OCI-M1 (cell line): ENCODE measurements around the gene CNN2.

ENCODE experiments used
- DNase-seq: peaks from one replicate; lab custom pipeline; 2025; lab: John Stamatoyannopoulos, UW

The CNN2 gene

DNA sequence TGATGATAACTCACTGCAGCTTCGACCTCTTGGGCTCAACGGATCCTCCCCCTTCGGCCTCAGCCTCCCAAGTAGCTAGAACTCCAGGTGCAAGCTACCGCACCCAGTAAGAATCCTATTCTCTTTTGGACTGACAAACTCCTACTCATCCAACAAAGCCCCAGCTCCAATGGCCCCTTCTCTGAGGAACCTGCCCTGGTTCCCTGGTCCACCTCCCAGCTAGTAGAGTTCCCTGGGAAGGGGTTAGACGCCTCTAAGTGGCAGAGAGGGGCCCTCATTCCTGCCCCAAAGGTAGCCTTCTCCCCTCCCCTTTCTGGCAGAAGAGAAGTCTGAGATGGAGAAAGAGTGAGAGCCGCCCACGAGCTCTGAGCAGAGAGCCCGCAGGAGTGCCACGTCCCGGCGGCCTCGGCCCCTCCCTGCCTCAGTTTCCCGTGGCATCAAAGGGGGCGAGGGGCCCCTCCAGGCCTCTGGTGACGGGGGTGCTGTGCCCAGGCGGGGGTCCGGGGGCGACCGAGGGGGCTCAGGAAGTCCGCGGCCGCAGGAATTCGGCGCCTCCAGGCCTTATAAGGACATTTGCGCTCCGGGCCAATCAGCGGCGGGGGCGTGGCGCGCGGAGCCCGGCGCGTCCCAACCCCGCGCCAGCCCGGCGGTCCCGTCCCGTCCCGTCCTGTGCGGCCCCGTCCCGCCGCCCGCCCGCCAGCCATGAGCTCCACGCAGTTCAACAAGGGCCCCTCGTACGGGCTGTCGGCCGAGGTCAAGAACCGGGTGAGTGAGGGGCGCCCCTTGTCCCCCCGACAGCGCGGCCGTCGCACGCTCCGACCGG is at the start of gene CNN2:
CNN2 (plus strand) TSS at position 649 of the 823 bp plus-strand sequence; CDS start at position 703, 54 bp downstream.
- DNase-seq, result peak; percentile 72

DNA sequence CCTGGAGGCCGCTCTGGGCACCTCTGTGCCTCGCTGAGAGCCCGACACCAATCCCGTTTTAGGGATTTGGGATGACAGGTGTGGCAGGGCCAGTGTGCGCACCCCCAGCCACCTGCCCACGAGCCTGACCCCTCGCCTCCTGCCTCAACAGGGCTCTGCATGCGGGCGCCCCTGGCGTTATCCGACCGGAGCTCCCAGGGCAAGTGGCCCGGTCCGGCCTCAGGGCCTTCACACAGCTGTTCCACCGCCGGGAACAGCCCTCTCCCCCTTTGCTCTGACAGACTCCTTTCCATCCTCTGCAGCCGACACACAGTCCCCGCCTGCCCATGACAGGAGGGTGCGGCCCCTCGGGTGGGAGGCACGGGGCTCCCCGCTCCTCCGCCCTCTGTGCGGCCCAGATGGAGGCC is 49.3 kb upstream of the CNN2 start:
- no peak for DNase-seq

DNA sequence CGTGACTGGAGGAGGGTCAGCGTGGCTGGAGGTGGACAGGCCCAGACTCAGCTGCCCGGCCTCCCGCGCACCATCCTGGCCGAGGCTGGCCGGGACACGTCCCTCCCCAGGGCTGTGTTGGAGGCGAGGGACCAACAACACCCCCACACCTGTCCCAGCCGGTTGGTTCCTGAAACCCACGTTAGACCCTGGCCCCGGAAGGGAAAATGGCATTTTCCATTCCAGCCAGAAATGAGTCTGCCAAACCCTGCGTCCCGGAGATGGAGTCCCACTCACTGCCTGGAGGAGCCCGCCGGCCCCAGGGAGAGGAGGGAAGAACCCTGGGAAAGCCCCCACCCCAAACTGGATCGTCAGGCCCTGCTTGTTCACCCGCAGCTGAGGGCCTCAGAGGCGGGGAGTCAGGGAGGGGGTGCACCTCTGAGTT is 47.1 kb upstream of the CNN2 start:
- DNase-seq, result no peak

GRCh38 chr19:980133-980998 is 46.0 kb upstream of the CNN2 start:
- peak; percentile 54 for DNase-seq

- peak; percentile 75 for DNase-seq
Observed at GRCh38 chr19:982567-983170, 43.7 kb upstream of the CNN2 start.

- DNase-seq, result peak; percentile 90
Observed at GRCh38 chr19:984165-984967, 42.0 kb upstream of the CNN2 start, which contains the start of gene WDR18. Gene WDR18, plus strand, starts transcription at chr19:984345. Its CDS starts 9 bp downstream, at chr19:984354.

GRCh38 chr19:986083-986482 is 40.3 kb upstream of the CNN2 start:
- DNase-seq, result no peak

- no peak for DNase-seq
Observed at GRCh38 chr19:988081-988480, 38.3 kb upstream of the CNN2 start.

GRCh38 chr19:988510-988909 is 37.9 kb upstream of the CNN2 start:
- DNase-seq, result no peak

- DNase-seq, result no peak
Observed at GRCh38 chr19:989381-990081, 36.9 kb upstream of the CNN2 start.

DNA sequence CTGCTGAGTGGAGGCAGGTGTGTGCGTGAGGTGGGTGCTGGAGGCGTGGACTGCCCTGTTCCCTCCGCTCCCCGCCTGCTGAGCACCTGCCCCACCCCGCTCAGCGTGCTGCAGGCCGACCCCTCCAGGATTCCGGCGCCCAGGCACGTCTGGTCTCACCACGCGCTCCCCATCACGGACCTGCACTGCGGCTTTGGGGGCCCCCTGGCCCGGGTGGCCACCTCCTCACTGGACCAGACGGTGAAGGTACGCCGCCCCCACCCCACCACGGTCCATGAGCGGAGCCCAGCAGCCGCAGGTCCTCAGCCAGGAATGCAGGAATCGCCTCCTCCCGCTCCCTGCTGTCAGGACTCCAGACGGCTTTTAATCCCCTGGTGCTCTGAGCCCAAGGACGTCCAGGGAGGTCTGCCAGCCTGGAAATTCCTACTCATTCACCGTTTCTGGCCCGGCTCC is 36.3 kb upstream of the CNN2 start:
- DNase-seq, result no peak

DNA sequence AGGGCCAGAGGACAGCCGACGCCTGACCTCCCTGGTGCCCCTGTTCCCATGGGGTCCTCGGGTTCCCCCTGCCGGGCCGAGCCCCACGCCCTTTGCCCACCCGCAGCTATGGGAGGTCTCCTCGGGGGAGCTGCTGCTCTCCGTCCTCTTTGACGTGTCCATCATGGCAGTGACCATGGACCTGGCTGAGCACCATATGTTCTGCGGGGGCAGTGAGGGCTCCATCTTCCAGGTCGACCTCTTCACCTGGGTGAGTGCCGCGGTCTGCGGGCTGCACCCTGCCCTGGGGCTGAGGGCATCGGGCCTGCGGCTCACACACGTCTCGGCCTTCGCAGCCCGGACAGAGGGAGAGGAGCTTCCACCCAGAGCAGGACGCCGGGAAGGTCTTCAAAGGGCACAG is 35.7 kb upstream of the CNN2 start:
- DNase-seq, result no peak

GRCh38 chr19:991174-991931 is 35.1 kb upstream of the CNN2 start:
- DNase-seq, result peak; percentile 15

DNA sequence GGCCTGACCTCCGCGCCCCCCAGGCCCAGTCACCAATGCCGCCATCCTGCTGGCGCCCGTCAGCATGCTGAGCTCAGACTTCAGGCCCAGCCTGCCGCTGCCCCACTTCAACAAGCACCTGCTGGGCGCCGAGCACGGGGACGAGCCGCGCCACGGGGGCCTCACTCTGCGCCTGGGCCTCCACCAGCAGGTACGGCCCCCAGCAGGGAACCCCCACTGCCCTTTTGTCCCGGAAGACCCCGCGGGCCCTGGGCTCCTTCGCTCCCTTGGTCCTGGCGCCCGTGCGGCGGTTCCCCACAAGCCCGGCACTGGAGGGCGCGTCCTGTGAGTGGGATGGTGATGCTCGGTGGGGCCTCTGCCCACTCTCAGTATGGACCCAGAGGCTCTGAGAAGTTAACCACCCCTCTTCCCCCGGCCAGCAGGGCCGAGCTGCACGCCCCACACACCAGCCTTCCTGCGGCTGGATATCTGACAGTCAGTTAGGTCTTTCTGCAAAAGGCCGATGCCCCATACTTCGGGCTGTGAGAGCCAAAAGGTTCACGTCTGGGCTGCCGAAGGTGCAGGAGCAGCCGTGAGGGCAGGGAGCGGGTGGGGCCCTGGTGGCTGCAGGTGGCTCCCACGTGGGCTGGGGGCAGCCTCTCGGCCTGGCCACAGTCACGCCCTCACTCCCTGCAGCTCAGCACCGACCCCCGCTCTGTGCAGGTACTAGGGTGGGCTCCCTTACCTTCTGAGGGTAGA is 34.3 kb upstream of the CNN2 start:
- no peak for DNase-seq

DNA sequence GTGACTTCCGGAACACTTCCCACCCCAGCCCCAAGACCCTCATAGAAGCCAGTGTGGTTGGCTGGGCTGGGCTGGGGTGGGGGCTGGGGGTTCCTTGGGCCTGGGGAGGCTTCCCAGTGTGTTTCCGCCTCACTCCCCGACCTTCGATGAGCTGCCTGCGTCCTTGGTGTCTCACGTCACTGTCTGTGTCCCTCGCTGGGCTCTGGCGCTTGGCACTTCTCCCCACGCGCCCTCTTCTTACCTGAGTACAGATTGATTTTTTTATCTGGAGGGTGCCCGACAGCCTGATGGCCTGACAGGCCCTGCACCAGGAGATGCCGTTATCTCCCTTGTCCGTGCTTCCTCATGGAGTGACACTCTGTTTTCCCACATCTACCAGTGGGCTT is 33.7 kb upstream of the CNN2 start:
- DNase-seq, result no peak

DNA sequence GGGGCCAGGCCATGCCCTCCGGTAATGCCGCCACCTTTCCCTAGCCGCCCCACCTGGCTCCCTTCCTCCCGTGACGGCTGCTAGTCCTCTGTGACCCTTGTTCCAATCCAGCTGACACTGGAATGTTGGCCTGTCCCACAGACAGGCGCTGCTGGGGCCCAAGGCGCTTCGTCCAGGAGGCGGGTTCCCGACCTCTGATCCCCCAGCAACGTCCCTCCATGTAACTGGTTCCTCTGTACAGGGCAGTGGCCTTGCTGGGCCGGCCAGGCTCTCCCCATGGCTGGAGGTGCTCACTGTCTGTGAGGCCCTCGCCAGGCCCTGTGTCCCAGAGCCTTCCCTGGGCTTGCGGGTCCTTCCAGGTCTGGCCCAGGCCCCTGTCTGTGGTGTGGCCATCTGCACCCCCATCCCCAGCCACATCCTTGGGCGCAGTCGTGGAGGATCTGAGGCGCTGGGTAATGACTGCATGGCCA is 33.0 kb upstream of the CNN2 start:
- DNase-seq, result no peak

GRCh38 chr19:993831-994393 is 32.5 kb upstream of the CNN2 start:
- DNase-seq, result no peak

- DNase-seq, result no peak
Observed at GRCh38 chr19:994516-994915, 31.9 kb upstream of the CNN2 start.
